SK-N-MC (cell line): ENCODE results near the gene SCN8A.

Source experiments
- EZH2 ChIP-seq: fragments of 200-600 bp; sonication (generic); IDR thresholded peaks from one replicate; pipeline ENCODE4 v1.6.1; 2017; ENCODE audit warnings: antibody characterized with exemption
- FOXP2 ChIP-seq: optimal IDR thresholded peaks from 2 replicates; pipeline ENCODE3; 2011; ENCODE audit warnings: mild to moderate bottlenecking, moderate library complexity; ENCODE audit not compliant: insufficient read depth; ENCODE audit errors: extremely low read length, control extremely low read depth
- POLR2AphosphoS5 ChIP-seq: IDR thresholded peaks from 2 replicates; pipeline ENCODE4 v1.6.1; 2012; ENCODE audit warnings: mild to moderate bottlenecking, low read depth, low read length, borderline replicate concordance

DNA sequence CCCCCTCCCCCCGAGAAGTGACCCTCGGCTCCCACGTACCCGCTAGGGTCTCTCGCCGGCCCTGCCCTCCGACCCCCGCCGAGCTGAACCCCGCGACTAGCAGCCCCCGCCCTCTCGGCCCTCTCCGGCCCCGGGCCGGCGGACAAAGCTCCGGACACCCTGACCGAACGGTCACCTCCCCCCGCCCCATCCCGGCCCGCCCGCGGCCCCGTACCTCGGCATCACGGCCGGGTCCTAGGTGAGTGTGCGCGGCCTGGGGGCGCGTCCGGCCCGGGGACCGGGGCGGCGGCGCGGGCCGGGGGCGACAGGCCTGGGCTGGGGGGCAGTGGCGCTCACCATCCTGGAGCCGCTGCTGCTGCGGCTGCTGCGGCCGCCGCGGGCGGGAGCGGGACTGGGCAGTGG, 257.3 kb downstream of the SCN8A start, which contains the start of gene FIGNL2:
- no peak for TF ChIP-seq EZH2
- no peak for TF ChIP-seq POLR2AphosphoS5
- TF ChIP-seq FOXP2: no peak
